ENCODE results near the gene SYTL2. TPM values are rescaled to one million over a fixed set of nuclear protein-coding genes. Genes with fewer than 3 reads are reported as not detected.

The SYTL2 gene
- polyA plus RNA-seq, 4 donors: 55.3 to 102 (median 82.5) TPM

GRCh38 chr11:85740481-85741400 is 70.2 kb downstream of the SYTL2 start:
- DNase-seq (ENCODE audit: low read depth in 4 of 4, low spot score in 2 of 4): no peak

GRCh38 chr11:85737738-85738137 is 73.2 kb downstream of the SYTL2 start:
- DNase-seq (ENCODE audit: low read depth in 4 of 4, low spot score in 2 of 4): no peak

GRCh38 chr11:85735876-85736460 is 75.0 kb downstream of the SYTL2 start:
- DNase-seq (ENCODE audit: low read depth in 4 of 4, low spot score in 2 of 4): no peak

- DNase-seq (ENCODE audit: low read depth in 4 of 4, low spot score in 2 of 4): no peak
Observed at GRCh38 chr11:85732965-85733364, 78.0 kb downstream of the SYTL2 start.

GRCh38 chr11:85726381-85726780 is 84.6 kb downstream of the SYTL2 start:
- no peak for DNase-seq (ENCODE audit: low read depth in 4 of 4, low spot score in 2 of 4)

GRCh38 chr11:85725510-85726258 is 85.3 kb downstream of the SYTL2 start:
- no peak for DNase-seq (ENCODE audit: low read depth in 4 of 4, low spot score in 2 of 4)

- DNase-seq (ENCODE audit: low read depth in 4 of 4, low spot score in 2 of 4): no peak
Observed at GRCh38 chr11:85724748-85725465, 86.0 kb downstream of the SYTL2 start.

GRCh38 chr11:85723088-85723487 is 87.9 kb downstream of the SYTL2 start:
- DNase-seq (ENCODE audit: low read depth in 4 of 4, low spot score in 2 of 4): no peak

GRCh38 chr11:85721191-85721590 is 89.8 kb downstream of the SYTL2 start:
- no peak for DNase-seq (ENCODE audit: low read depth in 4 of 4, low spot score in 2 of 4)

GRCh38 chr11:85718991-85719807 is 91.7 kb downstream of the SYTL2 start:
- DNase-seq (ENCODE audit: low read depth in 4 of 4, low spot score in 2 of 4): no peak

- no peak for DNase-seq (ENCODE audit: low read depth in 4 of 4, low spot score in 2 of 4)
Observed at GRCh38 chr11:85718126-85718943, 92.6 kb downstream of the SYTL2 start.

GRCh38 chr11:85717429-85717828 is 93.5 kb downstream of the SYTL2 start:
- DNase-seq (ENCODE audit: low read depth in 4 of 4, low spot score in 2 of 4): no peak

GRCh38 chr11:85712953-85713352 is 98.0 kb downstream of the SYTL2 start:
- DNase-seq (ENCODE audit: low read depth in 4 of 4, low spot score in 2 of 4): no peak

- DNase-seq (ENCODE audit: low read depth in 4 of 4, low spot score in 2 of 4): no peak
Observed at GRCh38 chr11:85710917-85711316, 100.0 kb downstream of the SYTL2 start.

- no peak for DNase-seq (ENCODE audit: low read depth in 4 of 4, low spot score in 2 of 4)
Observed at GRCh38 chr11:85709941-85710702, 100.8 kb downstream of the SYTL2 start.

- DNase-seq (ENCODE audit: low read depth in 4 of 4, low spot score in 2 of 4): no peak
Observed at GRCh38 chr11:85705800-85706199, 105.1 kb downstream of the SYTL2 start.

GRCh38 chr11:85704967-85705366 is 106.0 kb downstream of the SYTL2 start:
- no peak for DNase-seq (ENCODE audit: low read depth in 4 of 4, low spot score in 2 of 4)

All from left renal cortex interstitium (tissue), 4 donors.